ENCODE results near the gene PSME4.

DNA sequence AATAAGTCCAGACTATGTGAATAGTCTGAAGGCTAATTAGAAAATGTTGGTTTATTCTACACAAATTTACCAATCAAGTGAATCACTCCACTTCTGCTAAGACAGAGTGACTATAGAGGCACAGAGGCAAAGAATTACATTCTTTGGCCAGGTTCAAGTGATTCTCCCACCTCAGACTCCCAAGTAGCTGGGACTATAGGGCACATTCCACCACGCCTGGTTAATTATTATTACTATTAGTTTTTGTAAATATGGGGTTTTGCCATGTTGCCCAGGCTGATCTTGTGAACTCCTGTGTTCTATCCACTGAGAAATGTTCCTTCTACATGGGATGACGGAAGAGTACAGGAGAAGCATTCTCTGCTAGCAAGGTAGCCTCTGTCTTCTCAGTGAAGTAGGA lies 37.6 kb upstream of the PSME4 start:
- no peak for TF ChIP-seq CTCF (IDR thresholded peaks at IDR 0.05)
- TF ChIP-seq POLR2A (IDR thresholded peaks at IDR 0.05) = no peak
